Measurements from ENCODE around the gene MUC2. TPM values are rescaled to one million over a fixed set of nuclear protein-coding genes. Genes with fewer than 3 reads are reported as not detected.

MUC2 gene
- total RNA-seq, 4 donors from 2014 or later, result 269 to 910 (median 671) TPM

DNA sequence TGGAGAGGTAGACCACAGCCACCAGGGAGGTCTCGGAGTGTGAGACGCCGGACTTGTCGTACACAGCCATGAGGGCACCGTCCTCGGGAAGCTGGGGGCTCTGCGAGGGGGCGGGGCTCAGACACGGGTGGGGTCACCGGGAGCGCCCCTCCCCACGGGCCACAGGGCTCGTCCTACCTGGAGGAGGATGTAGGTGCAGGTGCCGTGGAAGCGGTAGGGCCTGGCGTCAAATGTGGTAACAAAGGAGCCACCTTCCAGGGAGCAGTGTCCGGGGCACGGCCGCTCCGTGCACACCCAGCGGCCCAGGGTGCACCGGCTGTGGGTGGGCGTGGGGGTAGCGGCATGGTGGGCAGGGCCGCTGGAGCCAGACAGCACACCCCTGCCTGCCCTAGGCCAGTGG, 45.6 kb upstream of the MUC2 start:
- 72% methylated on average over 21 of the region's 25 CpGs; no CpG with 5 or more reads in 1 of the 2 donors for WGBS, 2 donors (ENCODE audit: low coverage in 1 of 2)
- in situ Hi-C loops (cut with MboI; ENCODE audit: low pct_ligation_motif_present in 1 of 4, low pct_unique_long_range_greater_than_20kb in 1 of 4, low sequenced_read_pairs in 3 of 4), result loop anchor here in 3 of 4 donors (25.0 kb wide), 2 partner anchors 117 to 167 kb away; partner anchors contain the start of gene CHID1 (in 1 of the 3)
- intact Hi-C loops (cut with DNase I; ENCODE audit: low total_unique reads), result no loop called here

DNA sequence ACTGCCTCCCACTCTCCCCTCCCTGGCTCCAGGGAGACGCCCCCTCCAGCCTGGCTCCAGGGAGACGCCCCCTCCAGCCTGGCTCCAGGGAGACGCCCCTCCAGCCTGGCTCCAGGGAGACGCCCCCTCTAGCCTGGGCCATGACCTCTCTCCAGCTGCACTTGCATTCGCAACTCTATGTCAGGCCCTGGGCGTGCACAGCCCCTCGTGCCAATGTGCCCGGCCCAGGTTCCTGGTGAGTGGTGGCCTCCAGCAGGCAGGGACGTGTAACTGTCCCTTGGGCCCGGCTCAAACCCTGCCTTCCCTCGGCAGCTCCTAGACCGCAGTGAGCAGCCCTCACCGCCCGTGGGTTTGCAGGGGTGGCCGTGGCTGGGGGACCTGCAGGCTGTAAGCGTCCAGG, 45.0 kb upstream of the MUC2 start:
- no peaks in the 10 kb centered on the region for H3K36me3 ChIP-seq
- 44% methylated on average over 14 of the region's 16 CpGs; no CpG with 5 or more reads in 1 of the 2 donors for WGBS, 2 donors (ENCODE audit: low coverage in 1 of 2)
- H3K27me3 ChIP-seq, result peaks cover 4% of the 10 kb centered on the region
- no peaks in the 10 kb centered on the region for H3K9me3 ChIP-seq
- in situ Hi-C loops (cut with MboI; ENCODE audit: low pct_ligation_motif_present in 1 of 4, low pct_unique_long_range_greater_than_20kb in 1 of 4, low sequenced_read_pairs in 3 of 4) (loop anchor here in 3 of 4 donors (25.0 kb wide), 2 partner anchors 117 to 167 kb away; partner anchors contain the start of gene CHID1 (in 1 of the 3)), intact Hi-C loops (cut with DNase I; ENCODE audit: low total_unique reads) (no loop called here)
- DNase-seq, result no peak
- no peak overlapping the region for H3K27ac ChIP-seq
- H3K4me1 ChIP-seq, result no peaks in the 10 kb centered on the region
- no peak for TF ChIP-seq EP300 (IDR thresholded peaks at IDR 0.05; ENCODE audit: low read depth)
- TF ChIP-seq, protein P1, sequence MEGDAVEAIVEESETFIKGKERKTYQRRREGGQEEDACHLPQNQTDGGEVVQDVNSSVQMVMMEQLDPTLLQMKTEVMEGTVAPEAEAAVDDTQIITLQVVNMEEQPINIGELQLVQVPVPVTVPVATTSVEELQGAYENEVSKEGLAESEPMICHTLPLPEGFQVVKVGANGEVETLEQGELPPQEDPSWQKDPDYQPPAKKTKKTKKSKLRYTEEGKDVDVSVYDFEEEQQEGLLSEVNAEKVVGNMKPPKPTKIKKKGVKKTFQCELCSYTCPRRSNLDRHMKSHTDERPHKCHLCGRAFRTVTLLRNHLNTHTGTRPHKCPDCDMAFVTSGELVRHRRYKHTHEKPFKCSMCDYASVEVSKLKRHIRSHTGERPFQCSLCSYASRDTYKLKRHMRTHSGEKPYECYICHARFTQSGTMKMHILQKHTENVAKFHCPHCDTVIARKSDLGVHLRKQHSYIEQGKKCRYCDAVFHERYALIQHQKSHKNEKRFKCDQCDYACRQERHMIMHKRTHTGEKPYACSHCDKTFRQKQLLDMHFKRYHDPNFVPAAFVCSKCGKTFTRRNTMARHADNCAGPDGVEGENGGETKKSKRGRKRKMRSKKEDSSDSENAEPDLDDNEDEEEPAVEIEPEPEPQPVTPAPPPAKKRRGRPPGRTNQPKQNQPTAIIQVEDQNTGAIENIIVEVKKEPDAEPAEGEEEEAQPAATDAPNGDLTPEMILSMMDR (IDR thresholded peaks at IDR 0.05), result no peak
- no peak for TF ChIP-seq POLR2AphosphoS5 (IDR thresholded peaks at IDR 0.05)
- TF ChIP-seq POLR2A (IDR thresholded peaks at IDR 0.05), result no peak
- H3K4me3 ChIP-seq, result no peak overlapping the region

More for the DNA sequence above, 45.6 kb upstream of the MUC2 start:
- no peak for DNase-seq
- no peak for TF ChIP-seq POLR2A (IDR thresholded peaks at IDR 0.05)
- no peak for TF ChIP-seq POLR2AphosphoS5 (IDR thresholded peaks at IDR 0.05)
- TF ChIP-seq EP300 (IDR thresholded peaks at IDR 0.05; ENCODE audit: low read depth), result no peak
- TF ChIP-seq, protein P1 (IDR thresholded peaks at IDR 0.05), result no peak
- Histone ChIP-seq H3K36me3 (no peaks in the 10 kb centered on the region), H3K27me3 (peaks cover 4% of the 10 kb centered on the region), H3K4me3 (no peak overlapping the region), H3K27ac (no peak overlapping the region), H3K9me3 (no peaks in the 10 kb centered on the region), H3K4me1 (no peaks in the 10 kb centered on the region)

GRCh38 chr11:1030086-1030485, 44.6 kb upstream of the MUC2 start:
- Histone ChIP-seq H3K4me1 (no peaks in the 10 kb centered on the region), H3K27me3 (peaks cover 4% of the 10 kb centered on the region), H3K36me3 (no peaks in the 10 kb centered on the region), H3K4me3 (no peak overlapping the region), H3K9me3 (no peaks in the 10 kb centered on the region), H3K27ac (no peak overlapping the region)
- TF ChIP-seq POLR2AphosphoS5 (IDR thresholded peaks at IDR 0.05), result no peak
- TF ChIP-seq, protein P1 (IDR thresholded peaks at IDR 0.05), result no peak
- TF ChIP-seq EP300 (IDR thresholded peaks at IDR 0.05; ENCODE audit: low read depth), result no peak
- no peak for TF ChIP-seq POLR2A (IDR thresholded peaks at IDR 0.05)
- in situ Hi-C loops (cut with MboI; ENCODE audit: low pct_ligation_motif_present in 1 of 4, low pct_unique_long_range_greater_than_20kb in 1 of 4, low sequenced_read_pairs in 3 of 4) (loop anchor here in 3 of 4 donors (25.0 kb wide), 2 partner anchors 118 to 168 kb away; partner anchors contain the start of gene CHID1 (in 1 of the 3)), intact Hi-C loops (cut with DNase I; ENCODE audit: low total_unique reads) (no loop called here)
- no peak for DNase-seq
- WGBS, 2 donors (ENCODE audit: low coverage in 1 of 2), result 63% methylated on average over 15 of the region's 16 CpGs; no CpG with 5 or more reads in 1 of the 2 donors

GRCh38 chr11:1030556-1030955, 44.1 kb upstream of the MUC2 start:
- in situ Hi-C loops (cut with MboI; ENCODE audit: low pct_ligation_motif_present in 1 of 4, low pct_unique_long_range_greater_than_20kb in 1 of 4, low sequenced_read_pairs in 3 of 4), result loop anchor here in 3 of 4 donors (25.0 kb wide), 2 partner anchors 118 to 168 kb away; partner anchors contain the start of gene CHID1 (in 1 of the 3)
- no peak overlapping the region for H3K27ac ChIP-seq
- intact Hi-C loops (cut with DNase I; ENCODE audit: low total_unique reads), result no loop called here
- 20% methylated on average over 8 of the region's 20 CpGs; no CpG with 5 or more reads in 1 of the 2 donors for WGBS, 2 donors (ENCODE audit: low coverage in 1 of 2)
- no peaks in the 10 kb centered on the region for H3K36me3 ChIP-seq
- no peaks in the 10 kb centered on the region for H3K4me1 ChIP-seq
- TF ChIP-seq POLR2A (IDR thresholded peaks at IDR 0.05) (no peak), POLR2AphosphoS5 (IDR thresholded peaks at IDR 0.05) (no peak), EP300 (IDR thresholded peaks at IDR 0.05; ENCODE audit: low read depth) (no peak)
- TF ChIP-seq, protein P1 (IDR thresholded peaks at IDR 0.05), result no peak
- H3K27me3 ChIP-seq, result peaks cover 5% of the 10 kb centered on the region
- H3K4me3 ChIP-seq, result no peak overlapping the region
- DNase-seq, result no peak
- no peaks in the 10 kb centered on the region for H3K9me3 ChIP-seq
